Left ventricle myocardium inferior (tissue), 1 donor: ENCODE measurements around the gene AGAP1. TPM values are rescaled to one million over a fixed set of nuclear protein-coding genes. Genes with fewer than 3 reads are reported as not detected.

ENCODE experiments used
- DNase-seq: peaks from one replicate; pipeline ENCODE4 v3.0.0-alpha.2; 2020
- H3K27ac ChIP-seq: fragments of 200-600 bp; replicated peaks from 2 replicates; pipeline ENCODE4 v1.8.0; 2021
- H3K27me3 ChIP-seq: fragments of 200-600 bp; 2 replicates; pipeline ENCODE4 v1.8.0; 2021; ENCODE audit warnings: low read depth
- H3K36me3 ChIP-seq: fragments of 200-600 bp; 2 replicates; pipeline ENCODE4 v1.8.0; 2021
- H3K4me1 ChIP-seq: fragments of 200-600 bp; 2 replicates; pipeline ENCODE4 v1.8.0; 2021
- H3K4me3 ChIP-seq: fragments of 200-600 bp; 2 replicates; pipeline ENCODE4 v1.8.0; 2021; ENCODE audit warnings: mild to moderate bottlenecking, moderate library complexity
- H3K9me3 ChIP-seq: fragments of 200-600 bp; replicated peaks from 2 replicates; pipeline ENCODE4 v1.8.0; 2021
- CTCF ChIP-seq: fragments of 200-600 bp; IDR thresholded peaks from 2 replicates; pipeline ENCODE4 v1.8.0; 2021; ENCODE audit warnings: antibody characterized with exemption, mild to moderate bottlenecking, borderline replicate concordance
- intact Hi-C: fragments of 100-400 bp; cut with micrococcal nuclease; formaldehyde crosslinking; loops from one replicate; pipeline ENCODE4 v1.11.0; 2022
- total RNA-seq: library from RNA; stranded (reverse); fragmentation: NEBNext Ultra II Directional; extraction: Animal tissue kit (Norgen Biotek cat#: 25700); gene quantifications from one replicate; pipeline ENCODE4 v1.2.1, GENCODE V29; 2021
- donor health status: DM: no; HTN: yes; CAD: no; lungs with severe emphysema.

AGAP1 gene
- total RNA-seq, 1 donor from 2014 or later: 18.1 TPM

- peaks cover 35% of the 10 kb centered on the region for H3K4me1 ChIP-seq
- no peaks in the 10 kb centered on the region for H3K27me3 ChIP-seq
- intact Hi-C loops: no loop called here
- TF ChIP-seq CTCF: no peak
- H3K9me3 ChIP-seq: no peaks in the 10 kb centered on the region
- H3K27ac ChIP-seq: peak overlapping the region; percentile 35
- no peaks in the 10 kb centered on the region for H3K36me3 ChIP-seq
- no peak overlapping the region for H3K4me3 ChIP-seq
- DNase-seq: peak; percentile 81
Measured at GRCh38 chr2:235605312-235606003, 111.6 kb downstream of the AGAP1 start.

GRCh38 chr2:235606004-235606715, 112.3 kb downstream of the AGAP1 start:
- intact Hi-C loops: no loop called here
- no peak for TF ChIP-seq CTCF
- no peaks in the 10 kb centered on the region for H3K9me3 ChIP-seq
- H3K36me3 ChIP-seq: no peaks in the 10 kb centered on the region
- H3K27me3 ChIP-seq: no peaks in the 10 kb centered on the region
- H3K4me3 ChIP-seq: no peak overlapping the region
- peak overlapping the region; percentile 35 for H3K27ac ChIP-seq
- peaks cover 40% of the 10 kb centered on the region for H3K4me1 ChIP-seq
- DNase-seq: no peak

- Histone ChIP-seq H3K4me3 (no peak overlapping the region), H3K36me3 (no peaks in the 10 kb centered on the region), H3K4me1 (peaks cover 40% of the 10 kb centered on the region), H3K27ac (peak overlapping the region; percentile 62), H3K27me3 (no peaks in the 10 kb centered on the region), H3K9me3 (no peaks in the 10 kb centered on the region)
- TF ChIP-seq CTCF: no peak
- intact Hi-C loops: no loop called here
- no peak for DNase-seq
Measured at GRCh38 chr2:235607546-235608199, 113.8 kb downstream of the AGAP1 start.

GRCh38 chr2:235608200-235608887, 114.5 kb downstream of the AGAP1 start:
- Histone ChIP-seq H3K36me3 (no peaks in the 10 kb centered on the region), H3K27ac (peak overlapping the region; percentile 62), H3K4me1 (peaks cover 39% of the 10 kb centered on the region), H3K4me3 (no peak overlapping the region), H3K27me3 (no peaks in the 10 kb centered on the region), H3K9me3 (no peaks in the 10 kb centered on the region)
- intact Hi-C loops: no loop called here
- TF ChIP-seq CTCF: no peak
- no peak for DNase-seq

- no peaks in the 10 kb centered on the region for H3K9me3 ChIP-seq
- no peaks in the 10 kb centered on the region for H3K27me3 ChIP-seq
- peaks cover 39% of the 10 kb centered on the region for H3K4me1 ChIP-seq
- H3K27ac ChIP-seq: no peak overlapping the region
- H3K36me3 ChIP-seq: no peaks in the 10 kb centered on the region
- DNase-seq: no peak
- no peak for TF ChIP-seq CTCF
- intact Hi-C loops: no loop called here
- H3K4me3 ChIP-seq: no peak overlapping the region
Measured at GRCh38 chr2:235609321-235609720, 115.5 kb downstream of the AGAP1 start.
